HEK293T (cell line): ENCODE measurements around the gene LY6G5B.

Experiments
- CTCF ChIA-PET: fragments of 350-600 bp; formaldehyde crosslinking; extraction: SDS; loops from one replicate; lab custom pipeline; 2021; ENCODE audit warnings: antibody characterized with exemption, inconsistent platforms; lab: Yijun Ruan, JAX
- POLR2A ChIA-PET: fragments of 350-600 bp; formaldehyde crosslinking; extraction: SDS; loops from one replicate; lab custom pipeline; 2020; ENCODE audit warnings: antibody characterized with exemption, inconsistent platforms; lab: Yijun Ruan, JAX
- DNase-seq: peaks from one replicate; pipeline ENCODE4 v3.0.0; 2012; ENCODE audit warnings: mixed read lengths; ENCODE audit errors: extremely low spot score
- ARNT ChIP-seq: fragments of 450-650 bp; IDR thresholded peaks from 2 replicates; pipeline ENCODE4 v1.6.1; 2017; ENCODE audit warnings: mild to moderate bottlenecking
- BHLHE40 ChIP-seq: fragments of 450-650 bp; IDR thresholded peaks from 2 replicates; pipeline ENCODE4 v1.6.1; 2016; ENCODE audit warnings: mild to moderate bottlenecking, moderate library complexity, borderline replicate concordance
- CTBP1 ChIP-seq: fragments of 450-650 bp; IDR thresholded peaks from 2 replicates; pipeline ENCODE4 v1.6.1; 2016; ENCODE audit warnings: borderline replicate concordance
- ELF4 ChIP-seq: fragments of 450-650 bp; IDR thresholded peaks from 2 replicates; pipeline ENCODE4 v1.6.1; 2017; ENCODE audit warnings: antibody characterized with exemption
- FOXA1 ChIP-seq: fragments of 450-650 bp; IDR thresholded peaks from 2 replicates; pipeline ENCODE4 v1.6.1; 2016; ENCODE audit warnings: mild to moderate bottlenecking
- FOXK2 ChIP-seq: fragments of 450-650 bp; IDR thresholded peaks from 2 replicates; pipeline ENCODE4 v1.6.1; 2016; ENCODE audit warnings: mild to moderate bottlenecking
- FOXM1 ChIP-seq: fragments of 450-650 bp; IDR thresholded peaks from 2 replicates; pipeline ENCODE4 v1.6.1; 2017; ENCODE audit warnings: mild to moderate bottlenecking, borderline replicate concordance
- HDGF ChIP-seq: fragments of 450-650 bp; IDR thresholded peaks from 2 replicates; pipeline ENCODE4 v1.6.1; 2017; ENCODE audit warnings: antibody characterized with exemption, borderline replicate concordance
- L3MBTL2 ChIP-seq: fragments of 450-650 bp; conservative IDR thresholded peaks from 2 replicates; pipeline ENCODE4 v1.6.1; 2016; ENCODE audit warnings: mild to moderate bottlenecking
- LEF1 ChIP-seq: fragments of 450-650 bp; IDR thresholded peaks from 2 replicates; pipeline ENCODE4 v1.6.1; 2017; ENCODE audit warnings: mild to moderate bottlenecking, borderline replicate concordance
- NFRKB ChIP-seq: fragments of 450-650 bp; IDR thresholded peaks from 2 replicates; pipeline ENCODE4 v1.6.1; 2016; ENCODE audit warnings: mild to moderate bottlenecking, moderate library complexity
- SP1 ChIP-seq: fragments of 450-650 bp; IDR thresholded peaks from 2 replicates; pipeline ENCODE4 v1.6.1; 2017
- SUZ12 ChIP-seq: fragments of 450-650 bp; IDR thresholded peaks from 2 replicates; pipeline ENCODE4 v1.6.1; 2016; ENCODE audit warnings: mild to moderate bottlenecking
- TARDBP ChIP-seq: fragments of 450-650 bp; IDR thresholded peaks from 2 replicates; pipeline ENCODE4 v1.6.1; 2016
- ZNF384 ChIP-seq: fragments of 450-650 bp; IDR thresholded peaks from 2 replicates; pipeline ENCODE4 v1.6.1; 2016
- TF ChIP-seq, protein P1 (sequence below): fragments of 450-650 bp; IDR thresholded peaks from 2 replicates; pipeline ENCODE4 v1.6.1; 2016

Gene LY6G5B, protein sequence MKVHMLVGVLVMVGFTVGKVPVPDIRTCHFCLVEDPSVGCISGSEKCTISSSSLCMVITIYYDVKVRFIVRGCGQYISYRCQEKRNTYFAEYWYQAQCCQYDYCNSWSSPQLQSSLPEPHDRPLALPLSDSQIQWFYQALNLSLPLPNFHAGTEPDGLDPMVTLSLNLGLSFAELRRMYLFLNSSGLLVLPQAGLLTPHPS

DNA sequence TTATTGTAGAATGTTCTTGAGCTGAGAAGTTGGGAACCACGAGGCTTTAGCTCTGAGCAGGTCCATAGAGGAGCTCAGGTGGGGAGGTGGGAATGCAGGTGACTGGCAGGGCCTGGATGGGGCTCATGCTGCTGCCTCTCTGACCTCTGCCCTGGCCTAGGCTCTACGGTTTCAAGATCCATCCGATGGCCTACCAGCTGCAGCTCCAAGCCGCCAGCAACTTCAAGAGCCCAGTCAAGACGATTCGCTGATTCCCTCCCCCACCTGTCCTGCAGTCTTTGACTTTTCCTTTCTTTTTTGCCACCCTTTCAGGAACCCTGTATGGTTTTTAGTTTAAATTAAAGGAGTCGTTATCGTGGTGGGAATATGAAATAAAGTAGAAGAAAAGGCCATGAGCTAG lies at the start of gene LY6G5B:
TSS of gene LY6G5B (plus strand) at position 301 of the 400 bp plus-strand sequence. CDS start 975 bp downstream, outside the sequence.
- ChIA-PET CTCF (no interaction called here), POLR2A (interaction anchor here (1.1 to 1.5 kb wide), 2 partner anchors 9 to 34 kb away, joined by 3 to 4 read pairs; partner anchors contain the start of gene C6orf47)
- TF ChIP-seq SP1 (no peak), BHLHE40 (no peak), HDGF (no peak), FOXK2 (no peak), ZNF384 (no peak), CTBP1 (no peak), NFRKB (no peak), SUZ12 (no peak), LEF1 (no peak), ELF4 (no peak), FOXM1 (no peak), FOXA1 (no peak), ARNT (no peak)
- TF ChIP-seq, protein P1, sequence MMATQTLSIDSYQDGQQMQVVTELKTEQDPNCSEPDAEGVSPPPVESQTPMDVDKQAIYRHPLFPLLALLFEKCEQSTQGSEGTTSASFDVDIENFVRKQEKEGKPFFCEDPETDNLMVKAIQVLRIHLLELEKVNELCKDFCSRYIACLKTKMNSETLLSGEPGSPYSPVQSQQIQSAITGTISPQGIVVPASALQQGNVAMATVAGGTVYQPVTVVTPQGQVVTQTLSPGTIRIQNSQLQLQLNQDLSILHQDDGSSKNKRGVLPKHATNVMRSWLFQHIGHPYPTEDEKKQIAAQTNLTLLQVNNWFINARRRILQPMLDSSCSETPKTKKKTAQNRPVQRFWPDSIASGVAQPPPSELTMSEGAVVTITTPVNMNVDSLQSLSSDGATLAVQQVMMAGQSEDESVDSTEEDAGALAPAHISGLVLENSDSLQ: no peak

DNA sequence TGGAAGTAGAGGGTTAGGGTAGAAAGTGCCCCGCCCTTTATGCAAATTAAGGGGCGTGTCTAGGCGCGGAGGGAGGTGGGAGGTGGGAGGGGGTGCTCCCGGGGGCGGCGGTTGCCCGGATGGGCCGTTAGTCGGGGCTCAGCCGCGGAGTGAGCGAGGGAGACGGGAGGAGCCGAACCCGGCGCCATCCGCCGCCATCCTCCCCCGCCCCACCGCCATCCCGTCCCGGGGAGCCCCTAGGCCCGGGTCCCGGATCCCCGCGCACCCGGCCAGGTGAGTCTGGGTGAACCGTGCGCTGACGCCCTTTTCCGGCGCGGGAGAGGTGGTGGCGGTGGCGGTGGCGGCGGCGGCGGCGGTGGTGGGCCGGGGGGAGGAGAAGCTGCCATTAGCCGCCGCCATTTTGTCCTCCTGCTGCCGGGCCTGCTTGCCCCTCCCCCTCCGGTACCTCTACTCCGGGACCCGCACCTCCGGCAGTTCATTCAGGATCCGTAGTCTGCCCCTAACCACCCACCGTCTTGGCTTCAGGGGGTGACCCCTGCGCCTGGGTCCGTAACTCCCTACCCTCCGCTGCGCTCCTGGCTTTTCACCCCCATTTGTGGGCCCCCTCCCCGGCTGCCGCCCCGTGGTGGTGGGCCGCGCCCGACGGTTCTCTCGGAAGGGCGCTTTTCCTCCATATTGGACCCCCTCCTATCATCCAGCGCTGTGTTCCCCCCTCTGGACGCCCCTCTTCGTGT lies 49.0 kb upstream of the LY6G5B start, which contains the start of gene PRRC2A:
TSS of gene PRRC2A (plus strand) at position 130 of the 734 bp plus-strand sequence. CDS start 2,075 bp downstream, outside the sequence.
- DNase-seq: peak; percentile 74
- ChIA-PET POLR2A (interaction anchor here (1.0 to 3.3 kb wide), 9 partner anchors 15 to 117 kb away, joined by 3 to 24 read pairs (median 8); partner anchors contain the start of genes ATP6V1G2, BAG6, C6orf47 and CSNK2B), CTCF (interaction anchor here (1.1 kb wide), 1 partner anchor 22 kb away, joined by 3 read pairs; no protein-coding TSS in a partner anchor)
- TF ChIP-seq NFRKB: peak; percentile 91
- TF ChIP-seq HDGF: no peak

More for the DNA sequence above, at the start of gene LY6G5B:
- DNase-seq: no peak

- ChIA-PET POLR2A (interaction anchor here (1.2 to 3.3 kb wide), 10 partner anchors 15 to 116 kb away, joined by 3 to 24 read pairs (median 8); partner anchors contain the start of genes ATP6V1G2, BAG6, C6orf47 and CSNK2B), CTCF (interaction anchor here (1.1 kb wide), 2 partner anchors 23 to 39 kb away, joined by 3 to 4 read pairs; partner anchors contain the start of gene C6orf47)
- DNase-seq: no peak
- TF ChIP-seq ARNT (no peak), TARDBP (no peak), FOXA1 (no peak), FOXM1 (no peak), NFRKB (no peak), SP1 (no peak), SUZ12 (no peak), L3MBTL2 (no peak), ELF4 (no peak), FOXK2 (no peak), LEF1 (no peak), BHLHE40 (no peak), CTBP1 (no peak), ZNF384 (no peak), HDGF (no peak)
- TF ChIP-seq, protein P1: no peak
Observed at GRCh38 chr6:31621320-31621939, 48.3 kb upstream of the LY6G5B start.

DNA sequence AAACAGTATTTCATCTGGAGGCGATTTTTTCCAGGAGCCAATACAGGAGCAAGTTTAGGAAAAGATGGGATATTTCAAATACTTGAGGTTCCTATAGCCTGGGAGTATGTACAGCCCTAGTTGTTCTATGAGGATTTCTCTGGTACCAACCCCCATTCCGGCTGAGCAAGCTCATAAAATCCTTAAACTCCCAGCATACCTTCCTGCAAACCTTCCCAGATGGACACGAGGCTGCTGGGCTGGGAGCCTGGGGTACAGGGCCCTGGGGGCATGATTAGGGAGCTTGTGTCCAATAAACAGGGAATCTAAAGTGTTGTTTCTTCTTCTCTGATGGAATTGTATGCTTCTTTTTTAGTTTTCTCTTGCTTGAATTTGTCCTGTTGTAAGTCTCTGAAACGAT lies 47.8 kb upstream of the LY6G5B start:
- TF ChIP-seq FOXA1: no peak
- no peak for TF ChIP-seq NFRKB
- no peak for TF ChIP-seq L3MBTL2
- no peak for TF ChIP-seq LEF1
- no peak for TF ChIP-seq SP1
- no peak for TF ChIP-seq ZNF384
- TF ChIP-seq, protein P1: no peak
- no peak for TF ChIP-seq SUZ12
- CTCF ChIA-PET: interaction anchor here (1.1 kb wide), 2 partner anchors 24 to 39 kb away, joined by 3 to 4 read pairs; partner anchors contain the start of gene C6orf47
- POLR2A ChIA-PET: interaction anchor here (0.8 to 3.3 kb wide), 13 partner anchors 11 to 185 kb away, joined by 3 to 24 read pairs (median 6); partner anchors contain the start of genes ATP6V1G2, BAG6, C6orf47 and CSNK2B
- no peak for DNase-seq

DNA sequence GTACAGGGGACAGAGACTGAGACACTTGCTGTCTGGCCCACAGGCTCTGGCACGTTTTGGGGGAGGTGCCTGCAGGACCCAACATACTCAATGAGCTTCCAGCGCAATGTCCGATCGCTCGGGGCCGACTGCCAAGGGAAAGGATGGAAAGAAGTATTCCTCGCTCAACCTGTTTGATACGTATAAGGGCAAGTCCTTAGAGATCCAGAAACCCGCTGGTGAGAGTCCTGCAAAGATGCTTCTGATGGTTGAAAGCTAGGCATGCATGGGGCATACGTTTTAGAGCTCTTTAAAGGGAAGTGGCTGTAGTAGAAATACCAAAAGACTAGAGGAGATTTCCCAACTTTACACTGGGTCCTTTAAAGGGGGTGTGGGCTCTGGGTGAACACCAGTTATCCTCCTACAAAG lies 47.1 kb upstream of the LY6G5B start:
- TF ChIP-seq ELF4 (no peak), L3MBTL2 (no peak), TARDBP (no peak), NFRKB (no peak), LEF1 (no peak), SUZ12 (no peak), HDGF (no peak), FOXM1 (no peak), ZNF384 (no peak), CTBP1 (no peak), BHLHE40 (no peak)
- TF ChIP-seq, protein P1: no peak
- ChIA-PET POLR2A (interaction anchor here (0.8 to 3.3 kb wide), 10 partner anchors 10 to 184 kb away, joined by 3 to 24 read pairs (median 7); partner anchors contain the start of genes ATP6V1G2, BAG6, C6orf47 and DDX39B), CTCF (interaction anchor here (0.7 to 1.1 kb wide), 2 partner anchors 38 to 76 kb away, joined by 3 to 4 read pairs; partner anchors contain the start of genes ATP6V1G2 and C6orf47)
- no peak for DNase-seq
